OCI-LY7 (cell line): ENCODE results near the gene KCNJ15.

Source experiments
- CTCF ChIP-seq: fragments of 200-600 bp; sonication (generic); conservative IDR thresholded peaks from 2 replicates; pipeline ENCODE4 v1.5.1; 2014; ENCODE audit warnings: mild to moderate bottlenecking, antibody characterized with exemption, low read length, moderate library complexity, mixed read lengths
- EZH2phosphoT487 ChIP-seq: fragments of 200-600 bp; sonication (generic); IDR thresholded peaks from 2 replicates; pipeline ENCODE4 v1.6.1; 2018; ENCODE audit warnings: low read depth, borderline replicate concordance, mild to moderate bottlenecking, mixed run types, antibody characterized with exemption, low read length, moderate library complexity, mixed read lengths

GRCh38 chr21:38349111-38349746 is 92.4 kb downstream of the KCNJ15 start:
- TF ChIP-seq CTCF (no peak), EZH2phosphoT487 (no peak)
